NCI-H446 (cell line): ENCODE data around the gene THBS2.
"Not testable (repeated sequence)": the region's sequence is repeated elsewhere in the genome, so short reads cannot be mapped to it uniquely, and the experiment has no call there.

Experiments
- DNase-seq, 2 experiments: peaks; one replicate each; lab custom pipeline; 2025; lab: John Stamatoyannopoulos, UW

The THBS2 gene

DNA sequence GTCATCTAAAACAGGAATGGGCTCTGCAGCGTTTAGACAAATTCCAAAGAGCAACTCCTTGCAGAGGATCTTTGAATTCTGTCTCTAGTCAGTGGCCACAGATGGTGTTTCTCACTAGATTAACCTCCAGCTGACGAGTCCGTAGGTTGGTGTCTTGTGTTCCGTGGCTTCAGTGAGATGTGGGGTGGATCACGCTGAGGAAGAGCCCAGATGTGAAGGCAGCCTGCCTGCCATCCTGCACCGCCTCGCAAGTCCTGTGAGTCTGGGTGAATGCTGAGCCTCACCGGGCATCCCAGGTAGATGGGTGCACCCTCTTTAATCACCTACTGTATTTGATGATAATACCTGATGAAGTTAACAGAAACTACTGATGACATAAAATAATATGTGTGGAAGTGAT is 70.4 kb downstream of the THBS2 start:
- DNase-seq = no peak

GRCh38 chr6:169179831-169180230 is 73.8 kb downstream of the THBS2 start:
- not testable (repeated sequence) for DNase-seq

DNA sequence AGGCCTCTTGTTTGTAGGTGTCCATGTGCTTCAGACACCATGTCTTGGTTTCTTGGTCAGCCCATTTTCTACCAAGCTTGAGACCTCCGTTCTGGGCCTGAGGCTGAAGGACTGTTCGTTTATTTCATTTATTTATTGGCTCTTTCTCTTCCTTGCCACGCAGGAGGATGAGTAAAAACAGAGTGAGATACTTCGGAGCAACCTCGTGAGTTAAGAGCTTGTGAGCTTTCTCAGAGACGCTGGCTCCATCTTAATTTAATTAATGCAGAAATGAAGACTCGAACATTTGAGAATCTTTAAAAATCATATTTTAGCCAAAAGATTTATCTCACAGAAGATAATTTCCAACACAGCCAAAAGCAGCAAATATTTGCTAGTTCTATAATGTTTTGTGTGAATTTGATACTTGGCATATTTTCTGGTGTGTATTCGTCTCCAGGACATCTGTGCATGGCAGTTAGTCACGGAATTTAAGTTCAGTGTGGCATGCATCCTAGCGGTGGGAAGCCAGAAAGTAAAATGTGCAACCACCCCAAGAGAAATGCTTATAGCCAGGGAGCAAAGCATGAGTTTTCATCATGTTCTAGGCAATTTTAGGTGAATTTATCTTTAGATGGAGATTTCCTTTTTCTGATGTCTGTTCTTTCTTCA is 76.0 kb downstream of the THBS2 start:
- no peak for DNase-seq

GRCh38 chr6:169176361-169176991 is 77.2 kb downstream of the THBS2 start:
- no peak for DNase-seq

DNA sequence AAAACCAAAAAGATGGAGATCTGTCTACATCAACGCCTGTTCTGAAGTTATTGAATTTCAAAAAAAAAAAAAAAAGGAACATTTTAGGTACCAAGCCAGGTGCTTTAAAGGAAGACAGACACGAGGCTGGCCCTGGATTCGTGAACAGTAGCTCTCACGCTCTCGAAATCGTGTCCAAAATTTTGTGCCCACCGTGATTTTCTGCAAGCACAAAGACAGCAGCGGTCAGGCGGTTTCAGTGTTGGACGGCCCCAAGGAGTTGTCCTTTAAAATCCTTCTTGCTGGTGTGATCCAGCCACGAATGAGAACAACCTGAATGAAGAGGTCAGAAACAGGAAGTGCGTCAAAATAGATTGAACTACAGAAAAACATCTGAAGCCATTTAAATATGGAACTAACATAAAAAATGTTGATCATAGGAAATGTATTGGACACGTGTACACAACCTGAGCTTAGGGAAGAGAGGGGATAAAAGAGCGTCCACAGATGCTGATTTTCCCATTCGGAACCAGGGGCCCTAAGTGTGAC is 78.2 kb downstream of the THBS2 start:
- DNase-seq = no peak

DNA sequence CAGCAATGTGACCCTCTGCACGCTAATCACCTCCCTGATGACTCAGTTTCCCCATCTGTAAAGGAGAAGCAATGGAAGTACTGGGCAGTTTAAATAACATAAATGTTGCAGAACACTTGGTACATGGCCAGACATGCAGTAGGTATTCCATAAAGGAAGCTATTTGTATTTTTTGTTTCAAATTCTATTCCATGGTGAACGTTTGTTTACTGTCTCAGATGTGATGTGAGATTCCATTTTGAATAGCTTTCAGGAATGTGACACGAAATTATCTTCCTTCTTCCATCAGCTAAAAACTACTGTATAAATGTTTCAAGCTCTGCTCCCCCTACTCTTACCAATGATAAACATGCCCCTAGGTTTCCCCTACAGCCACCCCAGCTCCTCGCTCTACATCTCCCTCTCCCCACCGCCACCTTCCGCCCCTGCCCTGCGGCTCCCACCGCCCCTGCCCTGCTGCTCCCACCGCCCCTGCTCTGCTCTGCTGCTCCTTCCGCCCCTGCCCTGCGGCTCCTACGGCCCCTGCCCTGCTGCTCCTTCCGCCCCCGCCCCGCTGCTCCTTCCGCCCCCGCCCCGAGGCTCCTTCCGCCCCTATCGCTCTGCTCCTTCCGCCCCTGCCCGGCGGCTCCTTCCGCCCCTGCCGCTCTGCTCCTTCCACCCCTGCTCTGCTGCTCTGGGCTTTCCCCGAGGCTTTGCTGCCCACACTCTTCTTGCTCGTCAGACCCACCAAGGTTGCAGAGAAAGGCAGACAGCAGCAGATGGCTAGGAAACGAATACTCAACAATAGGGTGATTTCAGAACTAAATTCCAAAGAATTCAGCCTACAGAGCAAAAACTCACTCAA is 78.9 kb downstream of the THBS2 start:
- DNase-seq = no peak

DNA sequence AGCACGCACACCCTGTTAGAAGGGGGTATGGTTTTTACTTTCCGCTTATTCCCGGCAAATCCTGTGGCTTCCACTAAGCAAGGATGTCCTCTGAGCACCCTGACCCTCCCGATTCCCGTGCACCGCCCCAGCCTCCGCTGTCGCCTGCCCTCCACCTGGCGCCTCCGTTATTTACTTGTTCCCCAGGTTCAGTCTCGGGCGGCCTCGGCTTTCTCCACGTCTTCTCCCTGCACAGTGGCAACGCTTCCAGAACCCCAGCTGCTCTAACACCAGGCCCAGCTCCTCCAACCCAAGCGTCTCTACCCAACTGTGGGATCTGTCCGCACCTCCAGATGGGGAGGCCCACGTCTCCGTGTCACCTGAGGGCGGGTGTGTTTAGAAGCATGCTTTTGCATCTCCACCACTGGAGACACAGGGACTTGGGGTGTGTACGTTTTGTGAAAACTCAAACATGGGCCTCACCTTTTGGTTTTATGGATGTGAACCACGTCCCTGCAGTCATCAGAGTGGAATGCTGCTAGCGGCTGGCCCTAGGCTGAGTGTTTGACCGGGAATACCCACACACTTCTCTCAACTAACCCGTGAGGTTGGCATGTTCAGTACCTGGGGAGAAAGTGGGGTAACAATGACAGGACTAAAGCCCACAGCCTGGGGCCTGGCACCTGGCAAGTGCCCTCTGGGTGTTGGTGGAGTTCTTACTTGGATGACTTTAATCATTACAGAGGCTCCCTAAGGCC is 79.9 kb downstream of the THBS2 start:
- no peak for DNase-seq

- no peak for DNase-seq
Measured at GRCh38 chr6:169172946-169173345, 80.7 kb downstream of the THBS2 start.

GRCh38 chr6:169172456-169172855 is 81.2 kb downstream of the THBS2 start:
- DNase-seq = no peak

DNA sequence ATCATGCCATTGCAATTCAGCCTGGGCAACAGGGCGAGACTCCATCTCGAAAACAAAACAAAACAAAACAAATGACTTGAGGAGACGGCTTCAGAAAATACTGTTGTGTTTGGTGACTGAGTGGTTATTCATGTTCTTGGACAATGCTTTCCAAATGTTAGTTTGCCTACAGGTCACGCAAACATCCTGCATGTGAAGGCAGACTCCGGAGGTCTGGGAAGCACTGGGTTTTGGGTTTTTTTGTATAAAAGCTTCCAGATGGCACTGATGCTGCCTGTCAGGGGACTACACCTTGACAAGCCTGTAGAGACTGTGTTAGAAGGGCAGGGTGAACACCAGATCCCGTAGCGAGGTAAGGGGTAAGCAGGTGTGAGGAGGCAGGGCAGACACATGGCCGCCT is 81.7 kb downstream of the THBS2 start:
- DNase-seq = no peak

DNA sequence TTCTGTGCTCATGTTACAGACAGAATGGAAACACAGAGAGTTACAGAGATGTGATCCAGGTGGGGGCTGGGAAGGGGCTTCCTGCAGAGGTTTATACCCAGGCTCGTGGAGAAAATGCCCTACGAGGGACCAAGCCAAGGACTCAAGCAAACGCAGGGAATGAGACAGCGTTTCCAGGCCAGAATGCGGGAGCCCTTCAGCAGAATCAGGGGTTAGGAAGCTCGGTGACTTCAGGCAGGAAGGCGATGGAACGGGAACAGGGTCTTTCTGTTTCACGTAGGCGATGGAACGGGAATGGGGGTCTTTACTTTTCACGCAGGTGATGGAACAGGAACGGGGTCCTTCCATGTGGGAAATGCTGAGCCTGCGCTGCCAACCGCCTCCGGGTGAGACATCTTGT is 82.6 kb downstream of the THBS2 start:
- no peak for DNase-seq

DNA sequence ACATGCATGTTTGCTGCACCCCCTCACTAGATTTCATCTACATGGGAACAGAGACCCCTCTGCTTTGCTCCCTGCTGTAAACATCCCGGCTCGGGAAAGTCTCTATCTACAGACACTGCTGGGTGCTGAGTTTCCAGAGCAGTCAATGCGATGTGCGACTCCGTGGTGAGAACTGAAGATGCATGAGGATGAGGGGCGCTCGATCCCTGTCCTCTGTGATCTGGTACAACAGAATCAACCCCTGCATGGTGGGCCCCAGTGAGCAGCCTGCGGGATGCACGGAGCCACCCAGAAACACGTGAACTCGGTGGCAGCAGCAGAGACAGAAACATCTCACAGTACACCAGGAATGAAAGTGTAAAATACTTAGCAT is 83.1 kb downstream of the THBS2 start:
- no peak for DNase-seq

DNA sequence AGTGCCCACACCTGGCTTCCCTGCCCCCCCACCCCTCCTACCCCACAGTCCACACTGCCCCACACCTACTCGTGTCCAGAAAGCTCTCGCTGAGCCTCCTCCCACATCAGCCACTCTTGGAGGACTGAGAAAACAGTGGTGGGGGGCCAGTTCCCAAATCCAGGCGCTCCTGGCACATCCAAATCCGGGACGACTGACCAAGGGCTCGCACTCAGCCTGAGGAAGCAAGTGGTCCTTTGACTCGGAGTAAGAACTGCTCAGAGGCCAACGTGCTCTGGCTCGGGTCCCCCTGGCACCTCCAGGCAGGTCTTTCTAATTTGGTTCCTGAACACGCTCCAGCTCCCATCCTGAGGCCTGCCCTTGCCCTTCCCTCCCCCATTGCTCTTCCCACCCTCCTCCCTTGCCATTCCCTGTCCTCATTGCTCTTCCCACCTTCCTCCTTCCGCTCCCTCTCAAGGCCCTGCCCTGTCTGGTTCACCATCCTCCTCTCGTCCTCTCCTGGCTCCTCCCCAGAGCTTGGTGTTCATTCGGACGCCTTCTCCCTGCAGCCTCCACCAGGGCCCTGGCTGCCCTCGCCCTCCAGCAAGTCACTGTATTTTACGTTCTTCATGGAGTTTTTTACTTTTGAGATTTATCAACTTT is 83.6 kb downstream of the THBS2 start:
- DNase-seq = no peak

DNA sequence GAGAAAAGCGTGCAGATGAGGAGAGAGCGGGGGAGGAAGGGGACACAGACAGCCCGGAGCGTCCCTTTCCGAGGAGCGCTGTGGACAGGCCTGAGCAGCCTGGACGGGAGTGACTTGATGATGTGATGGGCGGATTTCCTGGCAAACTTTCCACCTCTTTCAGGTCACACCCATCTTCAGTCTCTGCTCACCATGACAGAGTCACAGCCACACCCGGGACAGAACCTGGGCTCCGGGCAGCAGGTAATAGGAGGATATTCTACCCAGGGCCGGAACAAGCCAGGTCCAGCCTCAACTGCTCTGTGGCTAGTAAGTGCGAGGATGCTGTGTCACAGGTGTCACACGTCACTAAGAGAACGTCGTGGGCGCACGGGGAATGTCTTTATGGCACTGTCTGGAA is 84.3 kb downstream of the THBS2 start:
- no peak for DNase-seq

DNA sequence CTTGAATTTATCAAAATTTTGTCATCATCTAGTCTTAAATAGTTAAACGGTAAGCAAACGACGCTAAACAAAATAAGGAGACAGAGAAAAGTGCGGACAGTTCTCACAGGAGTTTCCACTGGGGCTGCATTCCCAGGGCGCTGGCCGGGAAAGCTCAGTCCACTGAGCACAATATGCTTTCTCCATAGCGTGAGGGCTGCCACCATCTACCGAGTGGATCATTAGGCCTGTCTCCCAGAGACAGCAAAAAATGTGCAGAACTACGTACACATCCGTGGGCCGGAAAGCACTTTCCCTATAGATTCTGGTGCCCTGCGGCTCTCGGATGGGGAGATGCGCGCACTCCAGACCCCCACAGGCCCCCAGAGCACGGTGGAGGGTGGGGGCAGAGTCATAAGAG is 84.9 kb downstream of the THBS2 start:
- DNase-seq = no peak

DNA sequence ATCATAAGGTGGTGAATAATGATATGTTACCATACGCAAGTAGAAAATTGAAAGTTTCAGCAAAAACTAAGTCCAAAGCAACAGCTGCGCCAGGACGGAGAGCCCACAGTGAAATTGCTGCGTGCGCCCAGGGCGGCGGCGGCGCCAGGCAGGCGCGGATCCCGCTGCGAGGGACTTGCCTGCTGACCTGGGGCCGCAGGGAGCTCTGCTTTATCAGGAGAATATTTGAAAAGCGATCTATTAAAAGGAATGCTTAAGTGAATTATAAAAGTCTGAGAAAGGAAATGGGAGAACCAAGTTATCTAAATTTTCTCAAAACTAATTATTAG is 85.4 kb downstream of the THBS2 start:
- DNase-seq = no peak

GRCh38 chr6:169167581-169168301 is 85.9 kb downstream of the THBS2 start:
- DNase-seq = no peak

- no peak for DNase-seq
Measured at GRCh38 chr6:169166896-169167580, 86.6 kb downstream of the THBS2 start.
